Loucy (cell line): ENCODE measurements around the gene IL17C.

Experiments used
- H2AFZ ChIP-seq: fragments of 200-600 bp; sonication (generic); 2 replicates; pipeline ENCODE4 v1.6.0; 2016; ENCODE audit warnings: antibody characterized with exemption, mild to moderate bottlenecking, low read length, moderate library complexity
- H3F3A ChIP-seq: fragments of 200-600 bp; 2 replicates; pipeline ENCODE4 v1.6.0; 2016; ENCODE audit warnings: antibody characterized with exemption, low read depth, mild to moderate bottlenecking
- H3K27me3 ChIP-seq: fragments of 200-600 bp; sonication (generic); 2 replicates; pipeline ENCODE4 v1.6.1; 2014; ENCODE audit warnings: low read length, mild to moderate bottlenecking; ENCODE audit not compliant: insufficient read depth, poor library complexity, severe bottlenecking
- H3K36me3 ChIP-seq: fragments of 200-600 bp; sonication (generic); 2 replicates; pipeline ENCODE4 v1.6.1; 2016; ENCODE audit warnings: low read length; ENCODE audit not compliant: insufficient read depth
- H3K4me1 ChIP-seq: fragments of 200-600 bp; sonication (generic); 2 replicates; pipeline ENCODE4 v1.5.1; 2014; ENCODE audit warnings: low read length, mild to moderate bottlenecking; ENCODE audit not compliant: insufficient read depth, poor library complexity, severe bottlenecking
- H3K4me2 ChIP-seq: fragments of 200-600 bp; sonication (generic); 2 replicates; pipeline ENCODE4 v1.6.0; 2014; ENCODE audit warnings: antibody characterized with exemption, low read length, low read depth, mild to moderate bottlenecking; ENCODE audit not compliant: poor library complexity, severe bottlenecking
- H3K4me3 ChIP-seq: fragments of 200-600 bp; sonication (generic); 2 replicates; pipeline ENCODE4 v1.5.1; 2014; ENCODE audit warnings: low read length, mild to moderate bottlenecking, mixed read lengths; ENCODE audit not compliant: poor library complexity, severe bottlenecking
- H3K79me2 ChIP-seq: fragments of 200-600 bp; sonication (generic); 2 replicates; pipeline ENCODE4 v1.6.1; 2014; ENCODE audit warnings: low read length; ENCODE audit not compliant: insufficient read depth
- H3K9ac ChIP-seq: fragments of 200-600 bp; sonication (generic); 2 replicates; pipeline ENCODE4 v1.6.0; 2014; ENCODE audit warnings: mild to moderate bottlenecking, low read depth, low read length, moderate library complexity; ENCODE audit not compliant: poor library complexity, severe bottlenecking
- H3K9me2 ChIP-seq: fragments of 200-600 bp; sonication (generic); replicated peaks from 2 replicates; pipeline ENCODE4 v1.6.1; 2016; ENCODE audit warnings: low read depth, low read length, mixed read lengths
- H3K9me3 ChIP-seq: fragments of 200-600 bp; sonication (generic); 2 replicates; pipeline ENCODE4 v1.6.1; 2014; ENCODE audit warnings: mild to moderate bottlenecking, antibody characterized with exemption, low read length, low read depth; ENCODE audit not compliant: insufficient read depth
- H4K20me1 ChIP-seq: fragments of 200-600 bp; sonication (generic); 2 replicates; pipeline ENCODE4 v1.6.0; 2014; ENCODE audit warnings: antibody characterized with exemption, low read length, mild to moderate bottlenecking; ENCODE audit not compliant: insufficient read depth, poor library complexity, severe bottlenecking
- CTCF ChIP-seq: fragments of 200-600 bp; sonication (generic); conservative IDR thresholded peaks from 2 replicates; pipeline ENCODE4 v1.5.1; 2014; ENCODE audit warnings: mild to moderate bottlenecking, antibody characterized with exemption, low read length
- EZH2phosphoT487 ChIP-seq: fragments of 200-600 bp; IDR thresholded peaks from 2 replicates; pipeline ENCODE4 v1.6.1; 2018; ENCODE audit warnings: antibody characterized with exemption, mild to moderate bottlenecking, moderate library complexity, borderline replicate concordance

Gene IL17C

DNA sequence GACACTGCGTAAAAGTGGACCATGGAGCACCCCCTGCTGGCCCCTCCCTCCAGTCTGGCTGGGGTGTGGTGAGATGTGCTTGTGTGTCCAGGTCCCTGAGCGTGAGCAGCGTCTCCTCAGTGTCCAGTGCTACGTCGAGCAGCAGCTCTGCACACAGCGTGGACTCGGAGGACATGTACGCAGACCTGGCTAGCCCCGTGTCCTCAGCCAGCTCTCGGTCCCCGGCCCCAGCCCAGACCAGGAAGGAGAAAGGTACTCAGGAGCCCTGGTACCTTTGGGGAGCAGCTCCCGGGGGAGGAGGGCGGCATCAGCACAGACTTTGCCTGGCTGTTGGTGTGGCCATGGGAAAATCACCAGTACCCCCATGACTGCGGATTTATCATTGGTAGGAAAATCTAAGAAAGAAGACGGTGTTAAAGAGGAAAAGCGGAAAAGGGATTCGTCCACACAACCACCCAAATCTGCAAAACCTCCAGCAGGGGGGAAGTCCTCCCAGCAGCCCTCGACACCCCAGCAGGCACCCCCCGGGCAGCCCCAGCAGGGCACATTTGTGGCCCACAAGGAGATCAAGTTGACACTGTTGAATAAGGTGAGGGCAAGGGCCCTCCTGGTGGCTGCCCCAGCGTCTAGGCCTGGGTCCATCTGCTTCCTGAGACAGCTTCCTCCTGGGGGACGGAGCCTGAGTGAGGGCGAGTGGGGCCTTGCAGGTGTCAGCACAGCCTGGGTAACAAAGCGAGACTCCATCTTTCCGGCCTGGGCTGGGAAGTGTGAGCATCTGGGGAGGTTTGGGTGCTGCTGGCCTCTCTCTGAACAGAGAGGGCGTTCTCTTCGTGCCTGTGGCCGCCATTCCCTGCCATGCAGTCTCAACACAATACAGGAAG lies 10.6 kb upstream of the IL17C start:
- no peaks in the 10 kb centered on the region for H3K27me3 ChIP-seq
- no peaks in the 10 kb centered on the region for H3K4me1 ChIP-seq
- H3K36me3 ChIP-seq = peaks cover 32% of the 10 kb centered on the region; the same call in 1 of the 2 replicates
- no peak overlapping the region for H3K9ac ChIP-seq
- H3K4me3 ChIP-seq = no peak overlapping the region
- H3F3A ChIP-seq = no peaks in the 10 kb centered on the region
- no peak overlapping the region for H2AFZ ChIP-seq
- H3K79me2 ChIP-seq = no peaks in the 10 kb centered on the region
- H3K9me3 ChIP-seq = no peaks in the 10 kb centered on the region
- H4K20me1 ChIP-seq = no peaks in the 10 kb centered on the region
- H3K4me2 ChIP-seq = no peak overlapping the region
- no peaks in the 10 kb centered on the region for H3K9me2 ChIP-seq
- TF ChIP-seq CTCF (no peak), EZH2phosphoT487 (no peak)

DNA sequence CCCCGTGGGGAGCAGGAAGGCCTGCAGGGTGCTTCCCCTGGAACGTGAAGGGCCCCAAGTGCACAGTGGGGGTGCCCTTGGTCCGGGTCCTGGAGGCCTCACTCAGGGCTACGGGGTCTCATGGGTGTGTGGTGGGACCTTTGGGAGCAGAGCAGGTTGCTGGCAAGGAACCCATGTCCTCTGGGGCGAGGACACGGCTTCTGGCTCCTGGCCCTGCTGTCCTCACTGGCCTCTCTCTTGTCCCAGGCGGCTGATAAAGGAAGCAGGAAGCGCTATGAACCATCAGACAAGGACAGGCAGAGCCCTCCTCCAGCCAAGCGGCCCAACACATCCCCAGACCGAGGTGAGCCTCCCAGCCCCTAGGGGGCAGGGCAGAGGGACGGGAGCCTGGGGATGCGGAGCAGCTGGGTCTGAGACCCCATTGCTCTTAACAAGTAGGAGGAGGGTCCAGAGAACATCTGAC lies 9.8 kb upstream of the IL17C start:
- Histone ChIP-seq H3K4me2 (no peak overlapping the region), H3K9me3 (no peaks in the 10 kb centered on the region), H3K4me1 (no peaks in the 10 kb centered on the region), H4K20me1 (no peaks in the 10 kb centered on the region), H3F3A (no peaks in the 10 kb centered on the region), H3K36me3 (peaks cover 27% of the 10 kb centered on the region; the same call in 1 of the 2 replicates), H3K9ac (no peak overlapping the region), H3K9me2 (no peaks in the 10 kb centered on the region), H3K27me3 (no peaks in the 10 kb centered on the region), H3K4me3 (no peak overlapping the region), H2AFZ (no peak overlapping the region), H3K79me2 (no peaks in the 10 kb centered on the region)
- TF ChIP-seq CTCF = peak; percentile 37
- TF ChIP-seq EZH2phosphoT487 = no peak

DNA sequence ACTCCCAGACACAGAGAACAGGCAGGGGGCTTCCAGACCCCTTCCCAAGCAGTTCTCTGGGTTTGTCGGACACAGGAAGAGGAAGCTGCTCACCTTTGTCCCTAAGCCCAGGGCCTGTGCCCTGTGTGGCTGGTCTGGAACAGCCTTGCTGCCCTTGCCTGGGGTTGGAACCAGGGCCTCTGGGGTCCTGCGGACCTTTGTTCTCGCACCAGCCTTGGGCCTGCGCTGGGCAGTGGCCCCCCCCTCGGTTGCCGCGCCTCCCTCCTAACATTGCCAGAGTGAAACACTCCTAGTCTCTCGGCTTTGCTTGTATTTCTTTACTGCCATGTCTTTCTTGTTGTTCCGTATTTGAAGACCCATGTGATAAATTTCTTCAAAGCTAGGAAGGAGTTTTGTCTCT lies 8.5 kb upstream of the IL17C start:
- Histone ChIP-seq H3K9me3 (no peaks in the 10 kb centered on the region), H3K4me1 (no peaks in the 10 kb centered on the region), H3K9me2 (no peaks in the 10 kb centered on the region), H3K36me3 (peaks cover 16% of the 10 kb centered on the region; the same call in 1 of the 2 replicates), H2AFZ (no peak overlapping the region), H3K27me3 (no peaks in the 10 kb centered on the region), H3K4me3 (no peak overlapping the region), H4K20me1 (no peaks in the 10 kb centered on the region), H3K9ac (no peak overlapping the region), H3K79me2 (no peaks in the 10 kb centered on the region), H3F3A (no peaks in the 10 kb centered on the region), H3K4me2 (no peak overlapping the region)
- TF ChIP-seq CTCF (no peak), EZH2phosphoT487 (no peak)
